Astrocyte of the hippocampus (primary cell): ENCODE measurements around the gene PSPC1.
A peak's percentile ranks its signal among the peaks of the same experiment; 100 is the strongest.
"Not testable (repeated sequence)": the region's sequence is repeated elsewhere in the genome, so short reads cannot be mapped to it uniquely, and the experiment has no call there.

Experiments used
- DNase-seq: peaks from one replicate; pipeline ENCODE4 v3.0.0; 2011; ENCODE audit warnings: low read depth, low spot score

PSPC1 gene

DNA sequence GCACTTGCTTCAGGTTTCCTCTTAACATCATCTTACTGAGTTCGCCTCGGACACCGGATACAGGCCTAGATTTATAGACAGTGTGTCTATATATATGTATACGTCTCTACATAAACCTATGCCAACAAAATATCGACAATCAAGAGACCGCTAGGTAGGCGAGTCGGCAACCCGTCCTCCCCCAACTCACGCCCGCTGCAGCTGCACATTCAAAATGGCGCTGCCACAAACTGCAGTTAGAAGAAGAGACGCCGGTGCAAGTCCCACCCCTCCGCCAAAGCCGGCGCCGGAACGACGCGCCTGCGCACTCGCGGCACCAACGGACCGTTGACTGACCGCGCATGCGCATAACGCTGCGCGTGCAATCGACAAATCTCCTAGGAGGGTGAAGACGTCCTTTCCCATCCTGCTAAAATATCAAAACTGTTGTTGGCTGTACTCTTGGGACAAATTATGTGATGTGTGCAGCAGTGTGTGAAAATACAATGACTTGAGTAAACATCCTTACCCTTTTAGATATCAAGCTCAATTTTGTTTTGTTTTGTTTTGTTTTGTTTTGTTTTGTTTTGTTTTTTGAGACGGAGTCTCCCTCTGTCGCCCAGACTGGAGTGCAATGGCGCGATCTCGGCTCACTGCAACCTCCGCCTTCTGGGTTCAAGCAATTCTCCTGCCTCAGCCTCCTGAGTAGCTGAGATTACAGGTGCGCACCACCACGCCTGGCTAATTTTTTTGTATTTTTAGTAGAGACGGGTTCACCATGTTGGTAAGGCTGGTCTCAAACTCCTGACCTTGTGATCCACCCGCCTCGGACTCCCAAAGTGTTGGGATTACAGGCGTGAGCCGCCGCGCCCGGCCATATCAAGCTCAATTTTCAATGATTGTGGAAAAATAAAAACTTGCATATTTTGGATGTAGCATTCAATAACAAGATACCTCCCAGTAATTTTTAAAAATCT, at the start of gene PSPC1:
Gene PSPC1 (minus strand): TSS at position 219 of the 956 bp plus-strand sequence. CDS start 188 bp downstream, at position 31.
- DNase-seq, result peak; percentile 98

DNA sequence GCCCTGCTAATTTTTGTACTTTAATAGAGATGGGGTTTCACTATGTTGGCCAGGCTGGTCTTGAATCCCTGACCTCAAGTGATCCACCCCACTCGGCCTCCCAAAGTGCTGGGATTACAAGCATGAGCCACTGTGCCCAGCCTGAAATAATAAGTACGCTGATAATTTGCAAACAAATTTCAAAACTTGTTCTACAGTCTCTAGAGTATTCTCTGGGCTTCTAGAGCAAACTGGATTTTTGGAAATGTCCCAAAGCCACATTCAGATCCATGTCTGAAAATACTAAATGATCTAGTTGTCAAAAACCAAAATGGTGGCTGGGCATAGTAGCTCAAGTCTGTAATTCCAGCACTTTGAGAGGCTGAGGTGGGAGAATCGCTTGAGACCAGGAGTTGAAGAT, 39.9 kb upstream of the PSPC1 start:
- no peak for DNase-seq

DNA sequence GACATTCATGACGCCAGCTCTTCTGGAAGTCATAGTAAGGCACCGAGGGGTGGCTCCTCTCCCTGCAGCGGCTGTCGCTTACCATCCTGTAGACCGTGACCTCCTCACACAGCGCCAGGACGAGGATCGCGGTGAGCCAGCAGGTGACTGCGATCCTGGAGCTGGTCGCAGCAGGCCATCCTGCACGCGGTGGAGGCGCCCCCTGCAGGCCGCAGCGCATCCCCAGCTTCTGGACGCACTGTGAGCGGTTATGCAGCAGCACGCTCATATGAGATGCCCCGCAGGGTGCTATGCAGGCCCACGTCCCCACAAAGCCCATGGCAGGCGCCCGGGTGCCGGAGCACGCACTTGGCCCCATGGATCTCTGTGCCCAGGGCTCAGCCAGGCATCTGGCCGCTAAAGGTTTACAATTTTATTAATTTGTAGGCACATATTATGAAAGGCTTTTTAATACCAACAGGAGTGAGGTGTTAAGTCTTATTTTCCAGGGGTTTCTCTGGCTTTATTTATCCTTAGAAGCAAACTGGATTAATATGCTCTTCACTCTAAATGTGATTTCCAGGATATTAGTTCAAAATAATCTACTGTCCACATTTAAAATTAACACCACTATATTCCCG, 35.6 kb upstream of the PSPC1 start:
- DNase-seq, result peak; percentile 35

DNA sequence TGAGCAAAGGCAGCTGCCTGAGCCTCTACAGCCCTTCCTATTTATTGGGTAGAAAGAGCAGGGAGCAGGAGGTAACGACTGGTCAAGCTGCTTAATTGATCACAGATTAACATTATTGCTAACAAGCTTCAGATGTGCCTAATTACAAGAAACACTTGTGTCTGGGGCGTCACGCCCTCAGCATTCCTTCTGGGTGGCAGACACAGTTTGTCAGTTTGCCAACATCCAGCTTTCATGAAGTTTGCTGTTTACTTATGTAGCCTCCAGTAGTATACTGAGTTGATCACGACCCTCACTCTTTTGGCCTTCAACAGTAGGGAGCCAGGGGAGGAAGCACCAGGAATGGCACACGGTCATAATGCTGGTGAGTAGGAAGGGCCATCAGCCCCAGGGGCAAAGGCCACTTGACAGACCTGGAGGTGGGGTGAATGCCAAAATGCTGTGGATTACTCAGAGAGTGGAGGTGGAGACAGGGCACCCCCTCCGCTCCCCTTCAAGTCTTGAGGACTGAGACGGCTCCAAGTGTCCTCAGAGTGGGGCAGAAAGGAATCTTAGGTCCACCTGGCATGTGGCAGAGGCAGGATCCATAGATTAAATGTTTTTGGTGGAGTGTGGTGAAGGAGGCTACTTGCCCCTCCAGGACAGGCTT, 34.9 kb upstream of the PSPC1 start:
- peak; percentile 2 for DNase-seq

DNA sequence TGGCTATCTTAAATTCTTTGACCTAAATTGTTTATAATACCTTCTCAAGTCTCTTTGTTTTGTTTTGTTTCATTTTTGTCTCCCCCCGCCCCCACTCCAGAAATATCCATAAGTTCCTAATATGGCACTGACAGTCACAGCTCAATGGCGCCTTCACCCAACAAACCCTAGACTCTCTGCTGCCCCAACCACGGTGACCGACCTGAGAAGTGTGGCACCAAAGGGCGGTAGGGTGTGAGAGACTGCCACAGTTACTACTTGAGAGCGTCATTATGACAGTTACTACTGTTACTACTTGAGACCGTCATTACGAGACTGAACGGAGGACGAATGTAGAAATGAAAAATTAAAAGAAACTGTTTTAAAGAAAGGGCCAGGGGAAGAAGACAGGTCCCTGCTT, 34.4 kb upstream of the PSPC1 start:
- no peak for DNase-seq

DNA sequence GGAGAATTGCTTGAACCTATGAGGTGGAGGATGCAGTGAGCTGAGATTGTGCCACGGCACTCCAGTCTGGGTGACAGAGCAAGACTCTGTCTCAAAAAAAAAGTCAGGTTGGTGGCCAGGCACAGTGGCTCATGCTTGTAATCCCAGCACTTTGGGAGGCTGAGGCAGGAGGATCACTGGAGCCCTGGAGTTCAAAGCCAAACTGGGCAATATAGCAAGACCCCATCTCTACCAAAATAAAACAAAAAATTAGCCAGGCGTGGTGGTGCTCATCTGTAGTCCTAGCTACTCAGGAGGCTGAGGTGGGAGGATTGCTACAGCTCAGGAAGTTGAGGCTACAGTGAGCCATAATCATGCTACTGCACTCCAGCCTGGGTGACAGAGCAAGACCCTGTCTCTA, 33.1 kb upstream of the PSPC1 start:
- not testable (repeated sequence) for DNase-seq

DNA sequence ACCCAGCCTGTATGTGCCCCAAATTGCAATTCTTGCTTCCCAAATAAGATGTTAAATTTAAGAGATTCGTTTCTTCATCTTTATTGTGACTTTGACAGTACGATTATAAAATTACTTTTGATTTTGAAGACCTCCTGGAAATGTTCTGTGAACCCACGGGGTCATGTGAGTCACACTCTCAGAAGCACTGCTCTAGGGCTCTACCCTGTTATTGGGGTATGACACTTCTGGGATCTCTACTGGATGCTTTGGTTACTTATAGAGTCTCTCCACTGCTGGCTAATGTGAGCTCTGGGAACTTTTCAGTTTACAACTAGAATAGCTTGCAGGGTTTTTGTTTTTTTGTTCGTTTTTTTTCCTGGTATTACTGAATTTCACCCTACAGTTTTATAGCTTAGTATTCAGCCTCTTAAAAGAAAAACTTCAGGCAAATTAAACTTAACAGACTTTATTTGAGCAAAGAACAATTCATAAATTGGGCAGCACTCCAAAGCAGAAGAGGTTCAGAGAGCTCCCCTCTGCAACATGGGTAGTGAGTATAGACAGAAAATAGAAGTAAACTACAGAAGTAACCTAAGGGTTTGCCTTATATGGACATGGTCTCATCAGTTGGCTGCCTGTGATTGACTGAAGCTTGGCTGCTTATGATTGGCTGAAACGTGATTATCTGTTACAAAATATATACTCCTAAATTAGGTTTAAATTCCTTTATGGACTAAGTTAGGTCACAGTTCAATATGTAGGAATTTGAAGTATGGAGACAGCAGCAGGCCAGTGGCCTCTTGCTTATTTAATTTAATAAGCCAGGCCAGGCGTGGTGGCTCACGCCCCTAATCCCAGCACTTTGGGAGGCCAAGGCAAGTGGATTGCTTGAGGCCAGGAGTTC, 28.5 kb upstream of the PSPC1 start:
- no peak for DNase-seq

GRCh38 chr13:19810151-19810550, 27.4 kb upstream of the PSPC1 start:
- DNase-seq, result no peak

GRCh38 chr13:19805765-19806164, 23.0 kb upstream of the PSPC1 start:
- no peak for DNase-seq

- no peak for DNase-seq
Measured at GRCh38 chr13:19795956-19796355, 13.2 kb upstream of the PSPC1 start.

- DNase-seq, result no peak
Measured at GRCh38 chr13:19794631-19795030, 11.9 kb upstream of the PSPC1 start.

- DNase-seq, result no peak
Measured at GRCh38 chr13:19791953-19792537, 9.3 kb upstream of the PSPC1 start.

DNA sequence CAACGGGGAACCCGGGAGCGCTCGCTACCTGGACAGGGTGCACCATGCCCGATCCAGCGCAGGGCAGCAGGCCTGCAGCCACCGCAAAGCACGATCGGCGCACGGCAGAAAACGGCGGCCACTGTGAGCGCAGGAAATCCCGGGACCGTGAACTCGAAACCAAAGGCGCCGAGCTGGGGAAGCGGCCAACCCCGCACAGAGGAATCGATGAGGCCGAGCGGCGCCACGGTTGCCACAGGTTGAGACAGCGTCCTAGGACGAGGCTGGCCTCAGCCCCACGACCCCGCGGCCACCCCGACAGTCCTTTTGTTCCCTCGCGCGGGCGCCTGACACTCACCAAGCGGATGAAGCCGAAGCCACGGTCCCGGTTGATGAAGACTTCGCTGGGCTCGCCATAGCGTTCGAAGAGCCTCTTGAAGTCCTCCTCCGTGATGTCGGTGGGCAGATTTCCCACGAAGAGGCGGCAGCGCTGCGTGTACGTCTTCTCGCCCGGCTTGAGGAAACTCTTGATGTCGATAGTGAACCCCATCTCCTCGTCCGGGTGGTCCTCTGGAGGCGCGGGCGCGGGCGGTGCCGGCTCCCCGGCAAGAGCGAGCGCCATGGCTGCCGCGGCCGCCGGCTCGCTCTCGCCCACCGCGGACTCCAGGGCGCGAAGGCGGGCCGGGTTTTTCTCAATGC, 557 bp downstream of the PSPC1 start:
- peak; percentile 76 for DNase-seq

DNA sequence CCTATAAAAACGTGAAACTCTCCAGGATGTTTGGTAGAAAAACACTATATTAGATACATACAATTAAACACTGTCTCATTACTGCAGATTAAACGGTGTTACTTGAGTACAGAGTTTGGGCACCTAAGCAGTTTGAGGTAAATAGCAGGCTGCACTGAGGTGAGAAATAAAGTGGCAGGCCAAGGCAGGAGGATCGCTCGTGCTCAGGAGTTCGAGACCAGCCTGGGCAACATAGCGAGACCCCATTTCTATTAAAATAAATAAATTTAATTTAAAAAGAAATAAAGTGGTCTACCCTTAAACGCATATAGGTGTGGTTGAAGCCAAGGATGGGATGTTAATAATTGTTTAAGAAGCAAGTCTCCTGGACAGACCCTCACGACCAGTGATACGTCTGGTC, 1.2 kb downstream of the PSPC1 start:
- DNase-seq, result no peak

- not testable (repeated sequence) for DNase-seq
Measured at GRCh38 chr13:19780753-19781418, 1.9 kb downstream of the PSPC1 start.

DNA sequence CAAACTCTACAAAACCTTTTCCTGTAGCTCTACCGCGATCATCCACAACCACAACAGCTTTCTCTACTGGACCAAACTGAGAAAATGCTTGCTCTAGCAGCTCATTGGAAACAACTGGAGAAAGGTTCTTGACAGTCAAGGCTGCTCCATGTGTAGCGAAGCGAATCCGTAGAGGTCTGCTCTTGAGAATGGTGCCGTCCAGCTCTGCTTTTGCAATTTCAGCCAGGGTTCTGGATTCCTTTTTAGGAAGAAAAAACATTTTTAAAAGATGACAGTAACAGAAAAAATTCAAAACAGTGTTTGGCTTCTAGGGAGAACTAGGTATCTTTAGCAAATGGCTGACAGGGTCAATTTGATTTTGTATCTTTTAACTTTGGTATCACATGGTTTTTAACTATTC, 10.4 kb downstream of the PSPC1 start:
- DNase-seq, result no peak

DNA sequence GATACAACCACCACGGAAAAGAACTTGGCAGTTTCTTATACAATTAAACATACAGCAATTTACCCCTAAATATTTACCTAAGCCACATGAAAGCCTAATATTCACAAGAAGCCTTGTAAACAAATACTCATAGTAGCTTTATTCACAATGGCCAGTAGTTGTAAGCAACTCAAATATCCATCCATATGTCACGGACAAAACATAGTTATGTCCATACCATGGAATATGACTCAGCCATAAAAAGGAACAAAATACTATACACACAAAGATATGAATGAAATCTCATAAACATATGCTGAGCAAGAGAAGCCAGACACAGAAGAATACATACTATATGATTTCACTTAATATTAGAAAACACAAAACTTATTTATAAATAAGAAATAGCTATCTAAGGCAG, 12.9 kb downstream of the PSPC1 start:
- no peak for DNase-seq

- DNase-seq, result no peak
Measured at GRCh38 chr13:19767966-19768365, 14.8 kb downstream of the PSPC1 start.

DNA sequence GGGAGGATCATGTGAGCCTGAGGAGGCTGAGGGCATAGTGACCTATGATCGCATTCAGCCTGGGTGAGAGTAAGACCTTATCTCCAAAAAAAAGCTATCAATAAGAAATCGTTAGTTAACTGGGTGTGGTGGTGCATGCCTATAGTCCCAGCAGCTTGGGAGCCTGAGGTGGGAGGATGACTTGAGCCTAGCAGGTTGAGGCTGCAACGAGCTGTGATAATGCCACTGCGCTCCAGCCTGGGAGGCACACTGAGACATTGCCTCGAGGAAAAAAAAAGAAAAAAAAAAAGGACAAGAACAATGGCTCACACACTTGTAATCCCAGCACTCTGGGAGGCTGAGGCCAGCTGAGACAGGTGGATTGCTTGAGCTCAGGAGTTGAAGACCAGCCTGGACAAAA, 16.2 kb downstream of the PSPC1 start:
- no peak for DNase-seq

- no peak for DNase-seq
Measured at GRCh38 chr13:19764237-19764636, 18.5 kb downstream of the PSPC1 start.
